KOPT-K1 (cell line): ENCODE results near the gene FILIP1L.

Experiments used
- H3K27ac ChIP-seq: fragments of 200-600 bp; sonication (generic); 2 replicates; pipeline ENCODE4 v1.5.1; 2016; ENCODE audit warnings: antibody characterized with exemption, mild to moderate bottlenecking, low read depth, low read length; ENCODE audit not compliant: poor library complexity, severe bottlenecking
- H3K36me3 ChIP-seq: fragments of 200-600 bp; sonication (generic); 2 replicates; pipeline ENCODE4 v1.5.1; 2017; ENCODE audit warnings: antibody characterized with exemption, mild to moderate bottlenecking, low read length, moderate library complexity; ENCODE audit not compliant: insufficient read depth
- H3K9me3 ChIP-seq: fragments of 200-600 bp; sonication (generic); 2 replicates; pipeline ENCODE4 v1.5.1; 2017; ENCODE audit warnings: antibody characterized with exemption, low read length, mild to moderate bottlenecking; ENCODE audit not compliant: insufficient read depth, poor library complexity, severe bottlenecking

FILIP1L gene

GRCh38 chr3:99833617-99834205, 280.6 kb downstream of the FILIP1L start:
- no peak overlapping the region for H3K27ac ChIP-seq
- H3K9me3 ChIP-seq = no peaks in the 10 kb centered on the region
- H3K36me3 ChIP-seq = no peaks in the 10 kb centered on the region

GRCh38 chr3:99829844-99830243, 284.5 kb downstream of the FILIP1L start:
- no peak overlapping the region for H3K27ac ChIP-seq
- no peaks in the 10 kb centered on the region for H3K36me3 ChIP-seq
- H3K9me3 ChIP-seq = no peaks in the 10 kb centered on the region

- Histone ChIP-seq H3K9me3 (no peaks in the 10 kb centered on the region), H3K27ac (no peak overlapping the region), H3K36me3 (no peaks in the 10 kb centered on the region; the same call in 1 of the 2 replicates)
Measured at GRCh38 chr3:99825004-99825640, 289.2 kb downstream of the FILIP1L start.

- Histone ChIP-seq H3K9me3 (no peaks in the 10 kb centered on the region), H3K27ac (no peak overlapping the region), H3K36me3 (no peaks in the 10 kb centered on the region; the same call in 1 of the 2 replicates)
Measured at GRCh38 chr3:99823723-99824711, 290.3 kb downstream of the FILIP1L start.

- peaks cover 9% of the 10 kb centered on the region for H3K9me3 ChIP-seq
- no peak overlapping the region for H3K27ac ChIP-seq
- H3K36me3 ChIP-seq = no peaks in the 10 kb centered on the region; the same call in 1 of the 2 replicates
Measured at GRCh38 chr3:99818818-99819217, 295.5 kb downstream of the FILIP1L start.

- Histone ChIP-seq H3K36me3 (no peaks in the 10 kb centered on the region; the same call in 1 of the 2 replicates), H3K27ac (peak within 1 kb of the TSS; percentile 74), H3K9me3 (peaks cover 9% of the 10 kb centered on the region)
Measured at GRCh38 chr3:99817437-99818240, 296.7 kb downstream of the FILIP1L start, which contains the start of gene CMSS1. TSS of gene CMSS1 (plus strand) at chr3:99817862.

GRCh38 chr3:99817047-99817436, 297.3 kb downstream of the FILIP1L start:
- H3K9me3 ChIP-seq = peaks cover 9% of the 10 kb centered on the region
- H3K27ac ChIP-seq = peak overlapping the region; percentile 74
- H3K36me3 ChIP-seq = no peaks in the 10 kb centered on the region; the same call in 1 of the 2 replicates

- Histone ChIP-seq H3K27ac (no peak overlapping the region), H3K36me3 (no peaks in the 10 kb centered on the region), H3K9me3 (peaks cover 7% of the 10 kb centered on the region)
Measured at GRCh38 chr3:99810403-99810802, 303.9 kb downstream of the FILIP1L start.

GRCh38 chr3:99809565-99809964, 304.7 kb downstream of the FILIP1L start:
- no peak overlapping the region for H3K27ac ChIP-seq

GRCh38 chr3:99808163-99808794, 306.0 kb downstream of the FILIP1L start:
- H3K9me3 ChIP-seq = peaks cover 22% of the 10 kb centered on the region
- no peak overlapping the region for H3K27ac ChIP-seq
- no peaks in the 10 kb centered on the region for H3K36me3 ChIP-seq

More at GRCh38 chr3:99809565-99809964, 304.7 kb downstream of the FILIP1L start:
- Histone ChIP-seq H3K36me3 (no peaks in the 10 kb centered on the region), H3K9me3 (peaks cover 16% of the 10 kb centered on the region)

- H3K36me3 ChIP-seq = no peaks in the 10 kb centered on the region
- H3K27ac ChIP-seq = no peak overlapping the region
- H3K9me3 ChIP-seq = peaks cover 22% of the 10 kb centered on the region
Measured at GRCh38 chr3:99805160-99805559, 309.1 kb downstream of the FILIP1L start.

- peaks cover 22% of the 10 kb centered on the region for H3K9me3 ChIP-seq
- no peaks in the 10 kb centered on the region for H3K36me3 ChIP-seq
- no peak overlapping the region for H3K27ac ChIP-seq
Measured at GRCh38 chr3:99803297-99803696, 311.0 kb downstream of the FILIP1L start.

- Histone ChIP-seq H3K9me3 (peaks cover 5% of the 10 kb centered on the region), H3K36me3 (no peaks in the 10 kb centered on the region), H3K27ac (no peak overlapping the region)
Measured at GRCh38 chr3:99799422-99799821, 314.9 kb downstream of the FILIP1L start.

- Histone ChIP-seq H3K36me3 (no peaks in the 10 kb centered on the region), H3K27ac (no peak overlapping the region), H3K9me3 (no peaks in the 10 kb centered on the region)
Measured at GRCh38 chr3:99795573-99795972, 318.7 kb downstream of the FILIP1L start.
